H9 (cell line): ENCODE data around the gene USPL1. TPM values are rescaled to one million over a fixed set of nuclear protein-coding genes. Genes with fewer than 3 reads are reported as not detected.
A peak's percentile ranks its signal among the peaks of the same experiment; 100 is the strongest.

ENCODE experiments used
- DNase-seq: peaks from one replicate; pipeline ENCODE4 v3.0.0-alpha.2; 2017
- H2AFZ ChIP-seq: one replicate; pipeline ENCODE4 v1.6.1; 2013; ENCODE audit warnings: mild to moderate bottlenecking, low read length, control low read depth, moderate library complexity
- H2AK5ac ChIP-seq: 2 replicates; pipeline ENCODE4 v1.6.1; 2013; ENCODE audit warnings: low read length, control low read depth, mixed read lengths; ENCODE audit not compliant: insufficient read length
- H2BK120ac ChIP-seq: one replicate; pipeline ENCODE4 v1.6.1; 2013; ENCODE audit warnings: low read depth, mild to moderate bottlenecking, low read length, control low read depth, inconsistent platforms; ENCODE audit not compliant: poor library complexity, severe bottlenecking
- H2BK12ac ChIP-seq: 2 replicates; pipeline ENCODE4 v1.6.1; 2013; ENCODE audit warnings: low read length, control low read depth, mixed read lengths, low read depth; ENCODE audit not compliant: insufficient read length
- H2BK15ac ChIP-seq: 2 replicates; pipeline ENCODE4 v1.6.1; 2013; ENCODE audit warnings: low read depth, low read length, control low read depth
- H2BK20ac ChIP-seq: one replicate; pipeline ENCODE4 v1.6.1; 2013; ENCODE audit warnings: low read depth, mild to moderate bottlenecking, low read length, control low read depth, inconsistent platforms; ENCODE audit not compliant: poor library complexity, severe bottlenecking
- H2BK5ac ChIP-seq: 2 replicates; pipeline ENCODE4 v1.6.1; 2013; ENCODE audit warnings: low read length, control low read depth, mixed read lengths; ENCODE audit not compliant: insufficient read length
- H3K14ac ChIP-seq: 2 replicates; pipeline ENCODE4 v1.6.1; 2013; ENCODE audit warnings: low read length, control low read depth; ENCODE audit not compliant: insufficient read depth
- H3K18ac ChIP-seq: 2 replicates; pipeline ENCODE4 v1.6.1; 2013; ENCODE audit warnings: low read depth, mild to moderate bottlenecking, mixed read lengths, low read length, control low read depth; ENCODE audit not compliant: insufficient read length
- H3K23ac ChIP-seq: 2 replicates; pipeline ENCODE4 v1.6.1; 2013; ENCODE audit warnings: low read length, control low read depth, mixed read lengths, low read depth; ENCODE audit not compliant: insufficient read length
- H3K23me2 ChIP-seq: 2 replicates; pipeline ENCODE4 v1.6.1; 2013; ENCODE audit warnings: low read depth, mild to moderate bottlenecking, mixed read lengths, low read length, control low read depth; ENCODE audit not compliant: insufficient read length, poor library complexity, severe bottlenecking
- H3K27ac ChIP-seq: 2 replicates; pipeline ENCODE4 v1.5.1; 2013; ENCODE audit warnings: low read length, control low read depth, mixed read lengths, low read depth; ENCODE audit not compliant: insufficient read length
- H3K27me3 ChIP-seq: 2 replicates; pipeline ENCODE4 v1.6.1; 2013; ENCODE audit warnings: low read length, control low read depth, inconsistent platforms; ENCODE audit not compliant: insufficient read depth
- H3K4ac ChIP-seq: 2 replicates; pipeline ENCODE4 v1.6.1; 2013; ENCODE audit warnings: low read depth, mild to moderate bottlenecking, control low read depth, inconsistent platforms, low read length, moderate library complexity
- H3K4me1 ChIP-seq: 2 replicates; pipeline ENCODE4 v1.6.1; 2013; ENCODE audit warnings: low read length, control low read depth, inconsistent platforms; ENCODE audit not compliant: insufficient read depth
- H3K4me2 ChIP-seq: 2 replicates; pipeline ENCODE4 v1.6.1; 2013; ENCODE audit warnings: low read length, control low read depth, mixed read lengths; ENCODE audit not compliant: insufficient read length, insufficient read depth
- H3K56ac ChIP-seq: 2 replicates; pipeline ENCODE4 v1.6.1; 2013; ENCODE audit warnings: low read depth, mild to moderate bottlenecking, mixed read lengths, low read length, control low read depth; ENCODE audit not compliant: insufficient read length
- H3K79me1 ChIP-seq: 2 replicates; pipeline ENCODE4 v1.6.1; 2013; ENCODE audit warnings: low read depth, mild to moderate bottlenecking, moderate library complexity, low read length, control low read depth, inconsistent platforms; ENCODE audit not compliant: insufficient read depth, poor library complexity, severe bottlenecking
- H3K79me2 ChIP-seq: 2 replicates; pipeline ENCODE4 v1.6.1; 2013; ENCODE audit warnings: low read length, control low read depth, inconsistent platforms; ENCODE audit not compliant: insufficient read depth
- H3K9ac ChIP-seq: 2 replicates; pipeline ENCODE4 v1.6.1; 2013; ENCODE audit warnings: low read length, control low read depth, mixed read lengths; ENCODE audit not compliant: insufficient read length; ENCODE audit errors: extremely low read depth
- H3K9me3 ChIP-seq: one replicate; pipeline ENCODE4 v1.6.1; 2013; ENCODE audit warnings: low read depth, low read length, inconsistent platforms; ENCODE audit not compliant: control insufficient read depth
- H3T11ph ChIP-seq: one replicate; pipeline ENCODE4 v1.6.1; 2013; ENCODE audit warnings: mild to moderate bottlenecking, low read length, control low read depth, inconsistent platforms
- H4K20me1 ChIP-seq: one replicate; pipeline ENCODE4 v1.6.1; 2013; ENCODE audit not compliant: control insufficient read depth, insufficient read length, insufficient read depth
- H4K5ac ChIP-seq: 2 replicates; pipeline ENCODE4 v1.6.1; 2013; ENCODE audit warnings: low read depth, mild to moderate bottlenecking, mixed read lengths, low read length, control low read depth; ENCODE audit not compliant: insufficient read length
- H4K8ac ChIP-seq: replicated peaks from 2 replicates; pipeline ENCODE4 v1.6.1; 2013; ENCODE audit warnings: low read length, control low read depth, mixed read lengths, low read depth; ENCODE audit not compliant: insufficient read length
- H4K91ac ChIP-seq: 2 replicates; pipeline ENCODE4 v1.6.1; 2013; ENCODE audit warnings: low read depth, mild to moderate bottlenecking, moderate library complexity, mixed read lengths, low read length, control low read depth; ENCODE audit not compliant: insufficient read length
- H3K27ac Mint-ChIP-seq, 3 experiments: 2 replicates in 2 of 3; 3 replicates in 1 of 3; pipeline ENCODE4 v1.8.0; 2020 to 2021; ENCODE audit warnings: mixed read lengths in 3 of 3, mild to moderate bottlenecking in 1 of 3, moderate library complexity in 1 of 3
- H3K27me3 Mint-ChIP-seq: 2 replicates; pipeline ENCODE4 v1.8.0; 2021; ENCODE audit warnings: low read depth, mild to moderate bottlenecking, moderate library complexity, mixed read lengths
- H3K36me3 Mint-ChIP-seq, 3 experiments: 2 replicates in 2 of 3; 3 replicates in 1 of 3; pipeline ENCODE4 v1.8.0; 2020 to 2021; ENCODE audit warnings: low read depth in 3 of 3, mixed read lengths in 3 of 3; ENCODE audit not compliant: insufficient read depth in 1 of 3
- H3K4me1 Mint-ChIP-seq, 2 experiments: 2 replicates each; pipeline ENCODE4 v1.8.0; 2020; ENCODE audit warnings: mixed read lengths in 2 of 2
- H3K4me3 Mint-ChIP-seq, 2 experiments: 2 replicates in 1 of 2; 3 replicates in 1 of 2; pipeline ENCODE4 v1.8.0; 2020 to 2021; ENCODE audit warnings: mild to moderate bottlenecking in 2 of 2, mixed read lengths in 2 of 2, moderate library complexity in 1 of 2
- H3K9me3 Mint-ChIP-seq, 2 experiments: 2 replicates in 1 of 2; 3 replicates in 1 of 2; pipeline ENCODE4 v1.8.0; 2020; ENCODE audit warnings: mild to moderate bottlenecking in 2 of 2, mixed read lengths in 2 of 2, moderate library complexity in 1 of 2
- WGBS: extraction: QIAGEN DNeasy Blood & Tissue Kit; methylation state at CpG from one replicate; pipeline ENCODE4 v1.1.7; 2013; ENCODE audit warnings: missing lambda C conversion rate, low lambda C conversion rate, mixed read lengths; ENCODE audit not compliant: insufficient read length; ENCODE audit errors: extremely low coverage; 5-methylcytosine and 5-hydroxymethylcytosine counted together
- total RNA-seq: library from RNA; stranded (reverse); gene quantifications from 2 replicates; pipeline ENCODE4 v1.2.1, GENCODE V29; 2021
- TF ChIP-seq, protein P1 (sequence below): fragments of 200-600 bp; sonication (generic); conservative IDR thresholded peaks from 3 replicates; pipeline ENCODE4 v1.8.0; 2021; ENCODE audit warnings: antibody characterized with exemption, mild to moderate bottlenecking

Gene USPL1
- total RNA-seq, 1 experiment from 2014 or later, result 17.6 TPM

DNA sequence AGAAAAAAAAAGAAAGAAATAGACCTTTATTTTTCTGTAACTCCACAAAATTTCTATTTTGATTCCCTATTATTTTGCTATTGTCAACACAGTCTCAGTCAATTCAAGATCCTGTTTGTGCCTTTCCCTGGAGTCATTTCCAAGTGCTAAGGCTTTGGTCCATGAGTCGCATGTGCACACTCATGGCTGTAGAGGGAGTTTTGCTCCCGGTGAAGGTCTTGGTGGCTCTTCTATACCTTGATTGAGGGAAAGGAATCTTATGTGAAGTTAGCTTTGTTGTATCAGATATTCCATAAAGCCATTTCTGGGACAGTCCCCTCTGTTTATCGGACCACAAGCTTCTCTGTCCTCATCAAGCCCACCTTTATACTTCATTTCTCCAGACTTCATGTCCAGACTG is 59.0 kb downstream of the USPL1 start:
- H3T11ph ChIP-seq, result no peak overlapping the region
- H4K8ac ChIP-seq, result no peak overlapping the region
- no peak overlapping the region for H2BK5ac ChIP-seq
- TF ChIP-seq, protein P1, sequence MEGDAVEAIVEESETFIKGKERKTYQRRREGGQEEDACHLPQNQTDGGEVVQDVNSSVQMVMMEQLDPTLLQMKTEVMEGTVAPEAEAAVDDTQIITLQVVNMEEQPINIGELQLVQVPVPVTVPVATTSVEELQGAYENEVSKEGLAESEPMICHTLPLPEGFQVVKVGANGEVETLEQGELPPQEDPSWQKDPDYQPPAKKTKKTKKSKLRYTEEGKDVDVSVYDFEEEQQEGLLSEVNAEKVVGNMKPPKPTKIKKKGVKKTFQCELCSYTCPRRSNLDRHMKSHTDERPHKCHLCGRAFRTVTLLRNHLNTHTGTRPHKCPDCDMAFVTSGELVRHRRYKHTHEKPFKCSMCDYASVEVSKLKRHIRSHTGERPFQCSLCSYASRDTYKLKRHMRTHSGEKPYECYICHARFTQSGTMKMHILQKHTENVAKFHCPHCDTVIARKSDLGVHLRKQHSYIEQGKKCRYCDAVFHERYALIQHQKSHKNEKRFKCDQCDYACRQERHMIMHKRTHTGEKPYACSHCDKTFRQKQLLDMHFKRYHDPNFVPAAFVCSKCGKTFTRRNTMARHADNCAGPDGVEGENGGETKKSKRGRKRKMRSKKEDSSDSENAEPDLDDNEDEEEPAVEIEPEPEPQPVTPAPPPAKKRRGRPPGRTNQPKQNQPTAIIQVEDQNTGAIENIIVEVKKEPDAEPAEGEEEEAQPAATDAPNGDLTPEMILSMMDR, result peak; percentile 53
- no peaks in the 10 kb centered on the region for H3K27me3 ChIP-seq
- no peak overlapping the region for H4K5ac ChIP-seq
- H3K27ac ChIP-seq, result no peak overlapping the region
- H3K4ac ChIP-seq, result no peak overlapping the region
- H2BK120ac ChIP-seq, result no peak overlapping the region
- 0 out of 4 replicates have a peak, but pooled peaks cover 2 to 4% of the 10 kb centered on the region in 2 experiments for H3K4me1 Mint-ChIP-seq
- H4K91ac ChIP-seq, result no peak overlapping the region
- peaks cover 0 to 3% of the 10 kb centered on the region in 2 experiments; a peak in 1 of 5 replicates for H3K9me3 Mint-ChIP-seq
- H3K4me3 Mint-ChIP-seq, result no peak overlapping the region
- H3K14ac ChIP-seq, result no peak overlapping the region
- H3K18ac ChIP-seq, result no peak overlapping the region
- no peak overlapping the region for H3K23ac ChIP-seq
- H3K79me2 ChIP-seq, result no peaks in the 10 kb centered on the region
- WGBS, result no CpG with 5 or more reads among the region's 3 CpGs
- no peaks in the 10 kb centered on the region for H3K4me1 ChIP-seq
- H3K9me3 ChIP-seq, result no peaks in the 10 kb centered on the region
- no peak overlapping the region for H2BK15ac ChIP-seq
- H3K4me2 ChIP-seq, result no peak overlapping the region
- H3K9ac ChIP-seq, result no peak overlapping the region
- H3K27ac Mint-ChIP-seq, result no peak overlapping the region
- peaks cover 20% of the 10 kb centered on the region for H3K27me3 Mint-ChIP-seq
- H2BK12ac ChIP-seq, result no peak overlapping the region
- no peak overlapping the region for H2AK5ac ChIP-seq
- no peaks in the 10 kb centered on the region for H3K23me2 ChIP-seq
- no peaks in the 10 kb centered on the region for H4K20me1 ChIP-seq
- H2AFZ ChIP-seq, result no peak overlapping the region
- H3K36me3 Mint-ChIP-seq, result no peaks in the 10 kb centered on the region
- H3K79me1 ChIP-seq, result no peaks in the 10 kb centered on the region
- H3K56ac ChIP-seq, result no peak overlapping the region
- DNase-seq, result no peak
- no peak overlapping the region for H2BK20ac ChIP-seq
